ENCODE results near the gene BACE2.

DNA sequence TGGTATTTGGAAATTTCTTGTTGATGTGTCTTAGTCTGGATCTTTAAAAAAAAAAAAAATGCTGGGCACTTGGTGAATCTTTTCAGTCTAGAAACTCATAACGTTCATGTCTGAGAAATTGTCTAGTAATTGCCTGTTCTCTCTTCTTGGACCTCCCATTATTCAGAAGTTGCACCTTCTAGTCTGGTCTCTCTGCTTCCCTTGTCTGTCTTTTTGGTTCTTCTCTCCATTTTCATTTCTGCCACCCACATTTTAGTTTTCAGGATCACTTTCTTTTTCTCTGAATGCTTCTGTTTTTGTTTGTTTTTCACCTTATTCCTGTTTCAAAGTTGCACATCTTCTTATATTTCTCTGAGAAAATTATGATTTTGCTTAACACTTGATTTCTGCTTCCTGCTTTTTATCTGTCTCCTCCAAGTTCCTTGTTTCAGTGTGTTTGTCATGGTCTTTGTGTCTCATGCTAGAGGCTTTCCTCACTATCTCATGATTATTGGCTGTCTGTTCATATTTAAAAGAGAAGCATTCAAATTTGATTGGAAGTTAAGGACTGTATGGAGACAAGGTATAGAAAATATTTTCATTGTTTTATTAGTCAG is 21.3 kb downstream of the BACE2 start:
- TF ChIP-seq SNAI2 (CRISPR knock-in tag; IDR thresholded peaks at IDR 0.05) (no peak), ZNF565 (CRISPR knock-in tag; conservative IDR thresholded peaks at IDR 0.05; ENCODE audit: low read depth) (no peak), ZNF70 (CRISPR knock-in tag; IDR thresholded peaks at IDR 0.05) (no peak), RARB (CRISPR knock-in tag; IDR thresholded peaks at IDR 0.05) (no peak), ZNF8 (CRISPR knock-in tag; IDR thresholded peaks at IDR 0.05) (no peak), ZFP3 (CRISPR knock-in tag; IDR thresholded peaks at IDR 0.05) (no peak), CSDC2 (CRISPR knock-in tag; IDR thresholded peaks at IDR 0.05) (no peak), ARNTL (CRISPR knock-in tag; IDR thresholded peaks at IDR 0.05; ENCODE audit: borderline replicate concordance, low read depth) (no peak), ZC3H10 (CRISPR knock-in tag; IDR thresholded peaks at IDR 0.05) (no peak)
- TF ChIP-seq, protein P1, sequence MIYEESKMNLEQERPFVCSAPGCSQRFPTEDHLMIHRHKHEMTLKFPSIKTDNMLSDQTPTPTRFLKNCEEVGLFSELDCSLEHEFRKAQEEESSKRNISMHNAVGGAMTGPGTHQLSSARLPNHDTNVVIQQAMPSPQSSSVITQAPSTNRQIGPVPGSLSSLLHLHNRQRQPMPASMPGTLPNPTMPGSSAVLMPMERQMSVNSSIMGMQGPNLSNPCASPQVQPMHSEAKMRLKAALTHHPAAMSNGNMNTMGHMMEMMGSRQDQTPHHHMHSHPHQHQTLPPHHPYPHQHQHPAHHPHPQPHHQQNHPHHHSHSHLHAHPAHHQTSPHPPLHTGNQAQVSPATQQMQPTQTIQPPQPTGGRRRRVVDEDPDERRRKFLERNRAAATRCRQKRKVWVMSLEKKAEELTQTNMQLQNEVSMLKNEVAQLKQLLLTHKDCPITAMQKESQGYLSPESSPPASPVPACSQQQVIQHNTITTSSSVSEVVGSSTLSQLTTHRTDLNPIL (CRISPR knock-in tag; IDR thresholded peaks at IDR 0.05; ENCODE audit: low read depth) = no peak
- TF ChIP-seq, protein P2, sequence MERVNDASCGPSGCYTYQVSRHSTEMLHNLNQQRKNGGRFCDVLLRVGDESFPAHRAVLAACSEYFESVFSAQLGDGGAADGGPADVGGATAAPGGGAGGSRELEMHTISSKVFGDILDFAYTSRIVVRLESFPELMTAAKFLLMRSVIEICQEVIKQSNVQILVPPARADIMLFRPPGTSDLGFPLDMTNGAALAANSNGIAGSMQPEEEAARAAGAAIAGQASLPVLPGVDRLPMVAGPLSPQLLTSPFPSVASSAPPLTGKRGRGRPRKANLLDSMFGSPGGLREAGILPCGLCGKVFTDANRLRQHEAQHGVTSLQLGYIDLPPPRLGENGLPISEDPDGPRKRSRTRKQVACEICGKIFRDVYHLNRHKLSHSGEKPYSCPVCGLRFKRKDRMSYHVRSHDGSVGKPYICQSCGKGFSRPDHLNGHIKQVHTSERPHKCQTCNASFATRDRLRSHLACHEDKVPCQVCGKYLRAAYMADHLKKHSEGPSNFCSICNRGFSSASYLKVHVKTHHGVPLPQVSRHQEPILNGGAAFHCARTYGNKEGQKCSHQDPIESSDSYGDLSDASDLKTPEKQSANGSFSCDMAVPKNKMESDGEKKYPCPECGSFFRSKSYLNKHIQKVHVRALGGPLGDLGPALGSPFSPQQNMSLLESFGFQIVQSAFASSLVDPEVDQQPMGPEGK (CRISPR knock-in tag; IDR thresholded peaks at IDR 0.05; ENCODE audit: borderline replicate concordance) = no peak
- TF ChIP-seq, protein P3, sequence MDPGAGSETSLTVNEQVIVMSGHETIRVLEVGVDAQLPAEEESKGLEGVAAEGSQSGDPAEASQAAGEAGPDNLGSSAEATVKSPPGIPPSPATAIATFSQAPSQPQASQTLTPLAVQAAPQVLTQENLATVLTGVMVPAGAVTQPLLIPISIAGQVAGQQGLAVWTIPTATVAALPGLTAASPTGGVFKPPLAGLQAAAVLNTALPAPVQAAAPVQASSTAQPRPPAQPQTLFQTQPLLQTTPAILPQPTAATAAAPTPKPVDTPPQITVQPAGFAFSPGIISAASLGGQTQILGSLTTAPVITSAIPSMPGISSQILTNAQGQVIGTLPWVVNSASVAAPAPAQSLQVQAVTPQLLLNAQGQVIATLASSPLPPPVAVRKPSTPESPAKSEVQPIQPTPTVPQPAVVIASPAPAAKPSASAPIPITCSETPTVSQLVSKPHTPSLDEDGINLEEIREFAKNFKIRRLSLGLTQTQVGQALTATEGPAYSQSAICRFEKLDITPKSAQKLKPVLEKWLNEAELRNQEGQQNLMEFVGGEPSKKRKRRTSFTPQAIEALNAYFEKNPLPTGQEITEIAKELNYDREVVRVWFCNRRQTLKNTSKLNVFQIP (CRISPR knock-in tag; IDR thresholded peaks at IDR 0.05; ENCODE audit: borderline replicate concordance, low read depth) = no peak

All from SK-N-SH treated with all-trans-retinoic acid at 6 μM for 48 hours (cell line).